Measurements from ENCODE around the gene RNF151. TPM values are rescaled to one million over a fixed set of nuclear protein-coding genes. Genes with fewer than 3 reads are reported as not detected.

RNF151 gene
- total and polyA plus RNA-seq, 2 of the 13 experiments (the other 11 are each of a cell fraction or from before 2014, with no cell fraction given): not detected

GRCh38 chr16:2003827-2004641, 37.4 kb downstream of the RNF151 start (continued):
- TF ChIP-seq ZUFSP (CRISPR knock-in tag; IDR thresholded peaks at IDR 0.05; ENCODE audit: borderline replicate concordance) (no peak), ATF5 (CRISPR knock-in tag; IDR thresholded peaks at IDR 0.05; ENCODE audit: low read depth) (no peak), MATR3 (CRISPR knock-in tag; IDR thresholded peaks at IDR 0.05) (no peak), ZNF569 (CRISPR knock-in tag; IDR thresholded peaks at IDR 0.05; ENCODE audit: borderline replicate concordance) (no peak), FOXK2 (IDR thresholded peaks at IDR 0.05) (no peak), ZBTB42 (CRISPR knock-in tag; IDR thresholded peaks at IDR 0.05) (no peak), CHD2 (IDR thresholded peaks at IDR 0.05; ENCODE audit: low read depth, low read length) (no peak; the same call in 1 of the 2 replicates), SOX13 (IDR thresholded peaks at IDR 0.05) (no peak), SOX13 (CRISPR knock-in tag; conservative IDR thresholded peaks at IDR 0.05 in 1 of 2, IDR thresholded peaks at IDR 0.05 in 1 of 2) (peak in 1 of 2 experiments; percentile 32; a peak in 1 of 4 replicates), CBX5 (CRISPR knock-in tag; IDR thresholded peaks at IDR 0.05; ENCODE audit: borderline replicate concordance) (no peak), CCDC6 (CRISPR knock-in tag; IDR thresholded peaks at IDR 0.05) (no peak), ZNF326 (CRISPR knock-in tag; IDR thresholded peaks at IDR 0.05; ENCODE audit: borderline replicate concordance) (no peak), KDM1A (CRISPR knock-in tag; IDR thresholded peaks at IDR 0.05) (no peak), KLF12 (CRISPR knock-in tag; IDR thresholded peaks at IDR 0.05; ENCODE audit: borderline replicate concordance) (peak; percentile 99), ZNF780A (CRISPR knock-in tag; IDR thresholded peaks at IDR 0.05) (no peak), MTA1 (CRISPR knock-in tag; IDR thresholded peaks at IDR 0.05; ENCODE audit: borderline replicate concordance) (peak; percentile 74; the same call in 1 of the 2 replicates), ZNF629 (CRISPR knock-in tag; conservative IDR thresholded peaks at IDR 0.05) (no peak), UBTF (CRISPR knock-in tag; IDR thresholded peaks at IDR 0.05) (peak; percentile 68), ZNF704 (CRISPR knock-in tag; IDR thresholded peaks at IDR 0.05; ENCODE audit: borderline replicate concordance) (no peak), ZMYM4 (CRISPR knock-in tag; IDR thresholded peaks at IDR 0.05) (0 out of 2 replicates have a peak, but pooled peaks have one; percentile 44), ZNF557 (CRISPR knock-in tag; IDR thresholded peaks at IDR 0.05) (no peak), ZNF138 (CRISPR knock-in tag; IDR thresholded peaks at IDR 0.05; ENCODE audit: low read depth) (no peak), THRA (CRISPR knock-in tag; IDR thresholded peaks at IDR 0.05; ENCODE audit: borderline replicate concordance) (peak; percentile 67; the same call in 1 of the 2 replicates)

Data from HepG2 (cell line).